CD4-positive, alpha-beta T cell treated with Interleukin-15 for 4 hours (primary cell): ENCODE results near the gene ZFR2.
"Not testable (repeated sequence)": the region's sequence is repeated elsewhere in the genome, so short reads cannot be mapped to it uniquely, and the experiment has no call there.

Source experiments
- DNase-seq: peaks from one replicate; pipeline ENCODE4 v3.0.0-alpha.2; 2020; ENCODE audit warnings: low spot score

ZFR2 gene

DNA sequence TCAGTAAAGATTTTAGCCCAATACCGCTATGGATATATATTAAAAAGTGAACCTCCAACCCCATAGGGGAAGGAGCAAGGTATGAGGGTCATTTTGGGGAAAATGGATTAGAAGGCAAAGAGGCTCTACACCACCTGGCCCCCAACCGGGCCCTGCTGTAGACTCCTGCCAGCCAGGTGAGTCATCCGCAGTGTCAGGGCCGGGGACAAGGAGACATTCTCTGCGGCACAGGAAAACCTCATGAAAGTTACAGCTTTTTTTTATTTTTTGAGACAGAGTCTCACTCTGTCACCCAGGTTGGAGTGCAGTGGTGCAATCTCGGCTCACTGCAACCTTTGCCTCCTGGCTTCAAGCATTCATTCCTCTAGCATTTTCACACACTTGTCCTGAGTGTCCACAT, 32.0 kb downstream of the ZFR2 start:
- DNase-seq, result peak; percentile 12

DNA sequence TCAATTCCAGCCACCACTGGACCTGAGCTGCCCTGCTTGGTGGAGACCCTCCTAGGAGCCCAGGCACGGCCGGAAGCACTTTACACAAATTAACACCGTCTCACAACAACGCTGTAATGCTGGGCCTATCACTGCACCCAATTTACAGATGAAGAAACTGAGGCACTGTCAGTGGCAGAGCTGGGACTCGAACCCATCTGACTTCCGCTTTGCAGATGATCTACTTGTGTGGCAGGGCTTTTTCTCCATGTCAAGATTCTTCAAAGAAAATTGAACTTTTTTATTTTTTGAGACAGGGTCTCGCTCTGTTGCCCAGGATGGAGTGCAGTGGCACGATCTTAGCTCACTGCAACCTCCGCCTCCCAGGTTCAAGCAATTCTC, 33.8 kb downstream of the ZFR2 start:
- no peak for DNase-seq

DNA sequence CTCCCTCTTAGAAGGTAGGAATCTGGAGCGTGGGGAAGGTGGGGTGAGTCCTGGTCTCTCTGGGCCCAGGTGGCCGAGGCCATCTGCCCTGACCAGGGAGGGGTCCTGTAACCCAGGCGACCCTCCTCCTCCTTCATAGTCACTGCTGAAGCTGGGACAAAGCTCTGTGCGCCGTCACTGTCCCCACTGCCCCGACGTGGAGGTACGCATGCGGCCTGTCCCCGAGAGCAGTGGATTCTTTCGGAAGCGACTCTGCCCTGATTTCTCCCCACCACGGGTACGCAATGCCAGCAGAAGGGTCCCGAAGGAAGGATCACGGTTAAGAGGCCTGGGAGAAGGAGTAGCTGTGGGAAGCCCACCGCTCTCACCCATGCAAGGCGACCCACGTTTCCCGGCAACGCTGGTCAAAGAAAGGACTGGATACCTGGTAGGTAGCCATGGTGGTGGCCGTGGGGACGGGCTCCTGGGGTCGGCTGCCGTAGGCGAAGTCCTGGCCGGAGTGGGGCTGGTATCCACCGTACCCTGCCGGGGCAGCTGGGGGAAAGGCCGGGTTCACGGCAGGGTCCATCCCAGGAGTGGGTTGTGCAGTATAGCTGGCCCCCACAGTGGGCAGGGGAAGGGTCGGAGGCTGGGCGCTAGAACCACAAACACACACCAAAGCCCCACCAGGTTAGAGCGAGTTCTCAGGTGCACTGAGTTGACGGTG, 34.3 kb downstream of the ZFR2 start:
- DNase-seq, result no peak

DNA sequence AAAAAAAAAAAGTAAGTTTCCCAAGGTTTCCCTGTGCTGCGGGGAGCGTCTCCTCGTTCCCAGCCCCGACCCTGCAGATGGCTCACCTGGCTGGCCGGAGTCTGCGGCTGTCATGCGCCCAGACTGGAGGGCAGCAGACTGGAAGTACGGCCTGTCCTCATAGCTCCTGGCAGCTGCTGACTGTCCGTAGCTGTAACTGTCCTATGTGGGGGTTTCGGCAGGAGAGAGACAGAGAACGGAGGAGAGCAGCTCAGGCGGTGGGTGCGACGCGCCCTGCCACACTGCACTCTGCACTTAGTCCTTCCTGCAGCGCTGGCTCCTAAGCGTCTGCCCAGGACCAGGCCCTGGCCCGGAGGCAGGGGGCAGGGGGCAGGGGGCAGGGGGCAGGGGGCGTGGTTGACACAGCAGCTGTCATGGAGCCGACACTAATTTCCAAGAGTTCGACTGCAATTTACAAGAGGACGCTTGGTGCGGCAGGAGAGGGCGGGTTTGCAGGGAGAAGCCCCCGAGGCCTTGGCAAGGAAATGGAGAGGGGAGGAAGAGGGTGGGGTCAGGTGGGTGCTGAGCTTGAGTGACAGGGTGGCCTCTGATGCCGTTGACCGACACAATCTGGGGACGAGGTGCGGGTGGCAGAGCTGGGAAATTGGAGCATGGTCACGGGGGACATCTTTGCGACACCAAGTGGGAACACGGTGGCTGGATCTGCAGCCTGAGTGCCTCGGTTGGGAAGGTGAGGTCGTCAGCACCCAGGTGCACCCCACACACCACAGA, 35.1 kb downstream of the ZFR2 start:
- DNase-seq, result no peak

DNA sequence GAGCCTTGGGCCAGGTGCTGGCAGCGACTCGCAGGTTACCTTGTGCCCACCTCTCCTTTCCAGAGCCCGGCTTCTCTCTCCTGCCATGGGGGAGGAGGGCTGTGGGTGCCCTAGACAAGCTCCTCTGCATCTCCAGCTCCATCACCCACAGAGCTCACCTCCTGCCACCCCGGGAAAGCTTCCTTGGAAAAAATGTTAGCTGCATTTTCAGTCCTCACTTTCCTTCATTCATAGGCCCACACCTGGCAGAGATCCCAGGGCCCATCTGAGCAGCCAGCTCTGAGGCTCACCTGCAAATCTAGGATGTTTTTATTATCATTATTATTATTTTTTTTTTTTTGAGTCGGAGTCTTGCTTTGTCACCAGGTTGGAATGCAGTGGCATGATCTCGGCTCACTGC, 36.8 kb downstream of the ZFR2 start:
- no peak for DNase-seq

DNA sequence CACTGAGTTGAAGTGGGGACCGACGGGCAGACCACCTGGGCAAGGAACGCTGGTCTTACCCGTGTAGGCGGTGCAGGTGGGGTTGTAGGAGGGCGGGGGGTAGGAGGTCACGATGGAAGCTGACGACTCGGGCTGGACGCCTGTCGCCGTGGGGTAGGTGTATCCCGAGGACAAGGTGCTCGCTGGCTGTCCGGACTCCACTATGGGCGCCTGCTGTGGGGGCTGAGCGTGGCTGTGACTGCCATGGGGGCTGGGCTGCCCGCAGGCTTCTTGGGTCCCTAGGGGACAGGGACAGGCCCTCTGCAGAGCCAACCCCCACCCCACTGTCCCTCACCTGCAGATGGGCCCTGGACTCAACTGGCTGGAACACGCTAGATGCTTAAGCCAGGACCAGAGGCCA, 37.2 kb downstream of the ZFR2 start:
- no peak for DNase-seq

DNA sequence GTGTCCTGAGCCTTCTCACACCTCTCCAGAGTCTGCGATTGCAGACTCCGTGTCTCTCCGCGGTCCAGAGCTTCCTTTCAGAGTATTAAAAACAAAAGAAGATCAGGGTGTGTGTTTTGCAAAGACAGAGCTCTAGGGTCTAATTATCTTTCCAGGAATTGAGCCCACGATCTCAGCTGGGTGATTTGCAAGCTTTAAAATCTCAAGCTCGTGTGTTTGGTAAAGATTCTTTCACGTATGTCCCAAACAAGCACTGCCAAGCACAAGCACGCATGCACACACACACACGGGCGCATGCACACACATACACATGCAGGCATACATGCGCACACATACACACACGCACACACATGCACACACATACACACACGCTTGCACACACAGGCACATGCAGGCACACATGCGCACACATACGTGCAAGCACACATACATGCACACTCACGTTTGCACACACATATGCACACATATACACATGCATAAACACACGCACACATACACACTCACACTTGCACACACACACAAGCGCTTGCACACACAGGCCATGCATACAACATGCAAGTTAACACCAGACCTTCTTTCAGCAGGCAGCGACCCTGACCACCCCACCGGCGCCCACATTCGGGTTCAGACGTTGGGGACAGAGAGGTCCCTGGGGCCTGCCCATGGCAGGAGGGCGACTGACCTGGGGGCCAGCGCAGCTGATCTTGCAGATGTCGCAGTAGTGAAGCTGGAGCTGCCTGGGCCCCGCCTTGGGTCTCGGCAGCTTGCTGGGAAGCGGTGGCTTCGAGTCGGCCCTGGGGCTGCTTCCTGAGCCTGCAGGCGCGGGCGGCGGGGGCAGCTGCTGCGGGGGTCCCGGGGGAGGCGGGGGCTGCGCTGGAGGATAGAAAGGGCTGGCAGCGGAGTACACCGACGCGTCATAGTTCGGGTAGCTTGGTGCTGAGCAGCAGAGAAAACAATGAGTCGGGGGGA, 37.9 kb downstream of the ZFR2 start:
- DNase-seq, result no peak

DNA sequence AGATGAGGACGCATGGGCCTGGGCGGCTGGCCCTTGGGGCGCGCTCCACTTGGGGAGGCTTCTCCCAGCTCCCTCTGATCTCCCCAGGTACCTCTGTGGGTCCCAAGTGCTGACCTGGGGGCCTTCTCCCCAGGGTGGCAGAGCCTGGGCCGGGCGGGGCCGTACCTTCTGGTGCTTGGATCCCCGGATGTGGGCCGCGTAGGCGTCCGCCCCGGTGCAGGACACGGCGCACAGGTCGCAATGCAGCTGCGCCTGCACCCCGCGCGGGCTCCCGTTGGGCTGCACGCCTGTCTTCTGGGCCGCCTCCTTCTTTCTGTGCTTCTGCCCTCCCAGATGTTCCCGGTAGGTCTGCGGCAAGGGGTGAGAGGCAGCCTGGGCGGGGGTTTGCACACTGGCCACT, 41.5 kb downstream of the ZFR2 start:
- no peak for DNase-seq

DNA sequence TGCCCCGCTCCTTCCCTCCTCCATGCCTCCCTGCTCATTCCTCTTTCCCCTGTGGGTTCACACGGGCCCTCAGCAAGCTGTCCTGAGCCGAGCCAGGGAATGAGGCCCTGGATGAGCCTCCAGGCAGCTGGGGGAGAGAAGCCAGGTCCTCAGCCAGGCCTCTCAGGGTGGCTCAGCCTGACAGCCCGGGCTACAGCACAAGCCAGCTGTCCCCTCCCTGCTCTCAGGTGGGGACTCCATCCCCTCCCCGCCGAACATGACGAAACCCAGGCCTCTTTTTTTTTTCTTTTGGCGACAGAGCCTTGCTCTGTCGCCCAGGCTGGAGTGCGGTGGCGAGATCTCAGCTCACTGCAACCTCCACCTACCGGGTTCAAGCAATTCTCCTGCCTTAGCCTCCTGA, 42.7 kb downstream of the ZFR2 start:
- DNase-seq, result no peak

DNA sequence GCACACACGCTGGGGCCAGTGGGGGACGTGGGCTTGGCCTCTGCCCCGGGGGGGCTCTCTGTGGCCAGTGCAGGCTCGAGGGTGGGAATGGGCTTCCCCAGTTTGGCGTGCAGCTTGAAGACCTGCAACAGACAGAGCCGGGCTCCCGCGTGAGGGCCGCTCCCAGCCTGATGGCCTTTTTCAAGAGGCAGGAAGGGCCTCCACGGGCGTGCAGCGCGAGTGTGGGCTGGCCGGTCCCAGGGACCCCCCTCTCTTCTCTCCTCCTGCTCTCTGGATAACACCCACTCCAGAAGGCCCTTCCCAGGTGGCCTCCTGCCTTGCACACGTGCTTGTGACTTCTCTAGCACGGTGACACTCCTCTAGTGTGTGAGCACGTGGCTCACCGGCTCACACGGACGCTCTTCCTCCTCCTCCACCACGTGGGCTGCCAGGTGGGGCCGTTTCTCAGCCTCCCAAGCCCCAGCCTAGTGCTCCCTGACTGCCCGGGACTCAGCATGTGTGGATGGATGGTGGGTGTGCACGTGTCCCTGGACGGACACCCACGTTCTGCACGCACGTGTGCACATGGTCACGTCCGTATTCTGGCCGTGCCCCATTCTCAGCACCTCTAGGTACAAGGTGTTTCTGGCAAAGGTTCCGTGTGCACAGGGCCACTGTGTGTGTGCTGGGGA, 43.4 kb downstream of the ZFR2 start:
- DNase-seq, result no peak

DNA sequence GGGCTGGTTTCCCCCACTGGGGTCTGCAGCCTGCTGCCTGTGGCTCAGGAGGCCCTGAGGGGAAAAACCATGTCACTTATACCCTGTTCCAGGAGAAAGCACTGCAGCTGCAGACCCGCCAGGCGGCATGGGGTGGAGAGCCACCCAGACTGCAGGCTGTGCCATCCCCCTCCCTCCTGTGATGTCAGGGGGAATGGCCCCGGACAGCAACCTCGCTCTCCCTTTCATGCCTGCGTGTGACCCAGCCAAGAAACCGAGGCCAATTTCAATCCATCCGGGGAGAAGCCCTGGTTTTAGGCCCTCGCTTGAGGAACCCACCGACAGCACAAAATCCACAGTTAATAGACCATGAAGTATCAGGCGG, 45.5 kb downstream of the ZFR2 start:
- DNase-seq, result no peak

DNA sequence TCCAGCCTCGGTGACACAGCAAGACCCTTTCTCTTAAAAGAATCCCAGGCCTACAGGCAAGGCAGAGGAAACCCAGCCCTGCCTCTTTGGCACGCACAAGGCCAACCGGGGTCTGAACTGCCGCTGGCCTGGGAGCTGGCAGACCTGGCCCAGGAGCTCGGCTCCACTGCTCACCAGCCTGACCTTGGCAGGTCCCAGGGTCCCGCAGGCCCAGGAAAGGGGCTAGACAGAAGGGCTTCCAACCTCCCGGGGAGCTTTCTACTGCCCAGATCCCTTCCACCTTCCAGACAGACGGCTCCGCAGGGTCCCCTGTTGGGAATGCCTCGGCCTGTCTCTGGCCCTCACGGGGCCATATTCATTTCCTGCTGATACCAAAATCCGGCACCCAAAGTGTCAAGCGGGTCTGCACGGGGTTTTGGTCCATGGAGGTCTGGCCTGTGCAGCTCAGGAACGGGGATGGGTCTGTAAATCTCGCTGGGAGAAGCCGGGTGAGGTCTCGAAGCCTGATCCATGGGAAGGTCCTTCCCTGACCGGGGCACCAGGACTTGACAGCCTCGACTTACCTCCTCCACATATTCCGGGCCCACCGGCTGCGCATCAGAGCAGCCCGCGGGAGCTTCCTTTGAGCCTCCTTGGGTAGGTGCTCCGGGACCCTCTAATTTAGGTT, 46.0 kb downstream of the ZFR2 start:
- DNase-seq, result no peak

DNA sequence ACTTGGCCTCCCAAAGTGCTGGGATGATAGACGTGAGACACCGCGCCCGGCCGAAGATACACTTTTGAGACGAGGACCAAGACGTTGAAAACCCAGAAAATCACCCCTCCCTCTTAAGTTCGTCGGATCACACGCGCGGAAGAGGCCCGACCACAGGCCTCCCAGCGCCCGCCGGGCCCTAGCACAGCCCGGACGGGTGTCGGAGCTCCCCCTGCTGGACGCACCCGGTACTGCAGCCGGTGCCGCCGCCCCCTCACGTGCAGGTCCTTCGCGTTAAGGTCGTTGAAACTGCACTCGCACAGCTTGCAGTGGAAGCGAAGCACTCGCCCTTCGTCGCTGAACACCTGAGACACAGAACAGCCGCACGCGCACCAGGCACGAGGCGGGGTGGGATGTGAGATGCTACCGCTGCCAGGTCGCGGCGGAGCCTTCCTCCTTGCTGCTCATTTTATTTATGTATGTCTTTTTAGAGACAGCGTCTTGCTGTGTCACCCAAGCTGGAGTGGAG, 46.9 kb downstream of the ZFR2 start:
- DNase-seq, result peak; percentile 88

DNA sequence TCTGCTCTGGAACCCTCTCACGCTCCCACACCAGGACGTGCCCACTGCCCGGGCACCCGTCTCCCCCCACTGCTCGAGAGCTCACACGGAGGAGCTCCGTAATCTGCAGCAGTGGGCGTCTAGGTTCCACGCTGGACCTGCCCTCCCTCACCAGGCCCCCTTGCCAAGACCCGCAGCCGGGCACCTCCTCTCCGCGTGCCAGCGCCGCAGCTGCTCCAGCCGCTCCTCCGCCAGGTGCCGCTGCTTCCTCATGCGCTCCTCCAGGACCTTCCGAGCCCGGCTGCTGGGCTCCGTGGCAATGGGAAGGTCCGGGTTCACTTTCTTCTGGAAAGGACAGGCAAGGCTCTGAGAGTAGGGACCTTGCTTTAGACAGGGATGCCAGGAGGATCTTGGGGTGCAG, 47.7 kb downstream of the ZFR2 start:
- no peak for DNase-seq

DNA sequence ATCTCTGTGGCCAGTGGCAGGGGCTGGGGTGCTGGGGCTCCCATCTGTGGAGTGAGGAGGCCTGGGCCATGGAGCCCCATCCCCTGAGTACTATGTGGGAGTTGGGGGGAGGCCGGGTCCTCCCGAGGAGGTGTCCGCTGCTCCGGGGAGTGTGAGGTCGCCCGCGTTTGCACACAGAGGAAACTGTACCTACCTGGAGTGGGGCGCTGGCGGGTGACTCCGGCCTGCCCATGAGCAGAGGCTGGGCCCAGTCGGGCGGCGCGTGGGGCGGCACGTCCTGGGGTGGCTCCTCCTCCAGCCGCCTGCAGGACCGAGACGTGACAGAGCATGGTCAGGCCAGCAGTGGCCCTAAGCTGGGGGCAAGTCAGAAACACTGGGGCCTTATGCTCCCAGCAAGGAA, 48.8 kb downstream of the ZFR2 start:
- no peak for DNase-seq

DNA sequence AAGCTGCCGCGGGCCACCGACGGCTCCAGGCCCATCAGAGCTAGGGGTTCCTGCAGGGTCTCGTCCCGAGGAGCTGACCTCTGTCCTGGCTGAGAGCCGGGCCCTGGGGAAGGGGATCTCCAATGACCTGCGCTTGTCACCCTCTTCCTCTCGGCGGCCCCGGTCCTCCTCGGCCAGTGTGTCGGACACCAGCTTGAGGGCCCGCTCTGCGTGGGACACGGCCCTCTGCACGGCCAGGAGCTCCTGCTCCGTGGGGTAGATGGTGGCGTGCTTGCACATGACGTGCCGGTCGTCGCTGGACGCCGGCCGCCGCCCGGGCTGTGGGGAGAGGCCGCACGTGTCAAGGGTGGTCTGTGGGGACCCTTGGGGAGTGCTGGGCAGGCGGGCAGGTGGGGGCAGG, 49.9 kb downstream of the ZFR2 start:
- no peak for DNase-seq

DNA sequence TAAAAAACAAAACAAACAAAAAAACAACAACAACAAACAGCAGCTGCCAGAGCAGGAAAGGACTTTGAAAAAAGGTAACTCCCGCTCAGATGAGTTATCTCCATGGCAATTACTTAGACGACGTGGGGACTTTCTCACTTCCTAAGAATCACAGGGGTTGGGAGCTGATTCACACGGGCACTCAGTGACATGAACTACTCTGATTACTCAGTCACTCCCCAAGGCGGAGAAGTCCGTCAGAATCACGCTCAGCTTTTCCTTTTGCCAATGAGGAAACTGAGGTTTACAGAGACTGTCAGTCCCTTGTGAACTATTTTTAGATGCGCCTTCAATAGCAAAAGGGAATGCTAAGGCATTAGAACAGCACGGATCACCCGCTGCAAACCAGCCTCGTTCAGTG, 50.4 kb downstream of the ZFR2 start:
- DNase-seq, result peak; percentile 12

DNA sequence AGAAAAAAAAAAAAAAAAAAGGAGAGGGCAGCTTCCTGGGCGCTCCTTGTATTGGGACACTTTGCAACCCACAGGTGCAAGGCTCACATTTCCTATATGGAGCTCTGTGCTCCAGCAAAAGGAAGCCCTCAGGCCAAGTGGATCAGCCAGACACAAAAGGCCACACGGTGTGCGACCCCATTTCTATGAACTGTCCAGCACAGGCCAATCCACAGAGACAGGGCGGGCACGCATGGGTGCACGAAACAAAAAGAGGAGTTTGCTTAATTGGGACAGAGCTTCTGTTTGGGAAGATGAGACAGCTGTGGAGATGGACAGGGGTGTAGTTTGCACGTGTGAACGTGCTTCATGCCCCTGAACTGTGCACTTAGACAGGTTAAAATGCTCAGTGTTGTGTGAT, 51.1 kb downstream of the ZFR2 start:
- no peak for DNase-seq

DNA sequence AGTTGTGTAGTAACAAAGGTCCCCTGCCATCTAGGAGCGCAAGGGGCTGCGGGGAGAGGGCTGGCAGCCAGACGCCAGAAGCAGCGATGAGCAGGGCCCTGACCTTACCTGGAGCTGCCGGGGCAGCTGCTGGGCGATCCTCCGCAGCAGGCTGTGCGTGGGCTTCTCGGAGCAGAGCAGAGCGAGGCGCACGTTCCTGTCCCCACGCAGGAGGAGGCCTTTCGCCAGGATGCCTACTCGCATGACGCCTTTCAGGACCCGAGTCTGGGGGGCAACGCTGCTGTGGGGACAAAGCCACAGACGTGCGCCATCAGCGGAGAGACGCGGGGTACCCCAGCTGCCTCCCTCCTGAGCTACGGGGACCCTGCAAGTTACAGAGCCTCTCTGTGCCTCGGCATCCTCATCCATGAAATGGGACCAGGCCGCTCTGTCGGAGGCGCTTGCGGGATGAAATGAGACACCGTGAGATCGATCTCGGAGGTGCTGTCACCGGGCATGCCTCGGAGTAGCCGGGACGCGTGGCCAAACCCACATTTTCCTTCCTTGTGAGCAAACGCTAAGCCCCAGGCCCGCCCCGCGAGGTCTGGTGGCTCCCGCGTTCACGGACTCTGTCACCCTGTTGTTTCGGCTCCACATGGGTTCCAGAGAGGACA, 52.1 kb downstream of the ZFR2 start:
- no peak for DNase-seq

DNA sequence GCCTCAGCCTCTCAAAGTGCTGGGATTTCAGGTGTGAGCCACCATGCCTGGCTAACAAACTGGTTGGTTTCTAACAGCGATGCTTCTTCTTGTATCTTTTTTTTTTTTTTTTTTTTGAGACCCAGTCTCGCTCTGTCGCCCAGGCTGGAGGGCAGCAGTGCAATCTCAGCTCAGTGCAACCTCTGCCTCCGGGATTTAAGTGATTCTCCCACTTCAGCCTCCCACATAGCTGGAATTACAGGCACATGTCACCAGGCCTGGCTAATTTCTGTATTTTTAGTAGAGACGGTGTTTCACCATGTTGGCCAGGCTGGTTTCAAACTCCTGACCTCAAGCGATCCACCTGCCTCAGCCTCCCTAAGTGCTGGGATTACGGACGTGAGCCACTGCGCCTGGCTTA, 52.7 kb downstream of the ZFR2 start:
- not testable (repeated sequence) for DNase-seq

DNA sequence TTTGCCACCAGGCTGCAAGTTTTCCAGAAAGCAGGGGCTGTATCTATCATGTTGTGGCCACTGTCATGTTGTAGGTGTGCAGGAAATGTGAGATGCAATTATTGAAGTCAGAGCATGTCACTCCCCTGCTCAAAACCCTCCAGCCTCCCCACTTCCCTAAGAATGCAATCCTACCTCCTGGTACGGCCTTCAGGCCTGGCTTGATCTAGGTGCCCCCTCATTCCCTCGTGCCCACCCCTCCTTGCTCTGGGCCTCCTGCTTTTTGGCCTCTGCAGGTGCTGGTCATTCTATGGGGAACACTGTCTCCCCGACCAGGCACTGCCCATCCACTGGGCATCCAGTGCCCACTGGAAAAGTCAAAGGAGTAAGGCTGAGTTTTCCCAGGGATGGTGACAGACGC, 54.2 kb downstream of the ZFR2 start:
- DNase-seq, result no peak
